DMS114 treated with DMSO at 0.1 percent for 48 hours (cell line): Measurements from ENCODE around the gene PRADC1.

Source experiments
- DNase-seq: peaks from one replicate; lab custom pipeline; 2025; ENCODE audit not compliant: unreplicated experiment; lab: John Stamatoyannopoulos, UW

Gene PRADC1

DNA sequence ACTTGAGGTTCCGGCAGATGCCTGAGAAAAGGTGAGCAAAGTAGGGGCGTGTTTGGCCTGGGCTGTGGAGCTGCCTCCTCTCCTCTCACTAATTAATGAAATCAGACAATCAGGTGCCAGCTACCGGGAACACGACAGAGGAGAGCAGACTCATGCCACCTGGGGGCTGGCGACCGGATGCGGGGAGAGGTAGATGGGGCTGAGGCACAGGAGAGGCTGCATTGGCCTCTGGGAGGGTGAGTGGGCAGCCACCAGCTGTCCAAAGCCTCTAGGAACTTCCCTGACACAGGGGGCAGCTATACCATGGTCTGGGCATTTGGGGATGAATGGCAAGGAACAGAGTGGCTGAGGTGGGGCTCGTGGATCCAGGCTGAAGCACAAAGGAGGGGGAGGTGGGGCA is 26.2 kb upstream of the PRADC1 start:
- no peak for DNase-seq

DNA sequence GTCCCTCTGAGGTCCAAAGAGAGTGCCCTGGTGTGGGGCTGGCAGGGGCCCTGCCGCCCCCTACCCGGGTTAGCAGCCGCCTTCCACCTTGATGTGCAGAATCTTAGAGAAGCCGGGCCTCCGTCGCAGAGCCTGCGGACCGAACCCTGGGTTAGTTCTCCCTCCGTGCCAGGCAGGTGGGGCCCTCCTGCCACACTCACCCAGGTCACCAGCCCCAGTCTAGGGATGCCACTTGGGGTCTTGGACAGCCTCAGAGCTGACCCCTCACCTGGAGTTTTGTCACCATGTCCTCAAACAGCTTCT is 25.8 kb upstream of the PRADC1 start:
- DNase-seq, result no peak

DNA sequence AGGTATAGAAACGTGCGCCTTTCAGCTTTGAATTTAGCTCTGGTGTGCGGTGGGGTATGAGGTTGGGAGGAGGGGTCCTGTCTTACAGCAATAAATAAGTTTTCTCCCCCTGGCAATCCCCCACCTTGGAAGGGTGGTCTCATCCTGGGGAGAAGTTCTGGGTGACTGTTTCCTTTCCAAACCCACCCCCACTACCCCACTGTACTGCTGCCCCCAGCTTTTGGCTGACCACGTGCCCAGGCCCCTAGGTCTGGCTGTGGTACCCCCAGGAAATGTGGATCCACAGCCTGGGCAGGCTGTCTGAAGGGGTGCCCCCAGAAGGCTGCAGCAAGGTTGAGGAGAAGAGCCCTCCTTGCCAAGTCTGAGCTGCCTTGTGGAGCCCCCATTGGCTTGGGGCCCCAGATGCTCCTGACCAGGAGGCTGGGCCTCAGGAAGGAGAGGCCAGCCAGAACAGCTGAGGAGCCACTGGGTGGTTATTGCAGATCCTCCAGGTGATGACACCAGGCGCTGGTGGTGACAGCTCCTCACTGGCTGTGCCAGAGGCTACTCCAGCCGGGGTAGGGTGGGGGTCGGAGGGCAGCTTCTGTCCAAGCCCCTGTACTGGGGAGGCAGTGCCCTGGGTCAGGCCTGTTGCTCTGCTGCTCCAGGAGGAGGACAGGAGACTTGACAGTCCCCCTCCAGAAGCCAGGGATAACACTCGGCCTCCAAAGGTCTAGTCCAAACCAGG is 25.3 kb upstream of the PRADC1 start:
- no peak for DNase-seq

DNA sequence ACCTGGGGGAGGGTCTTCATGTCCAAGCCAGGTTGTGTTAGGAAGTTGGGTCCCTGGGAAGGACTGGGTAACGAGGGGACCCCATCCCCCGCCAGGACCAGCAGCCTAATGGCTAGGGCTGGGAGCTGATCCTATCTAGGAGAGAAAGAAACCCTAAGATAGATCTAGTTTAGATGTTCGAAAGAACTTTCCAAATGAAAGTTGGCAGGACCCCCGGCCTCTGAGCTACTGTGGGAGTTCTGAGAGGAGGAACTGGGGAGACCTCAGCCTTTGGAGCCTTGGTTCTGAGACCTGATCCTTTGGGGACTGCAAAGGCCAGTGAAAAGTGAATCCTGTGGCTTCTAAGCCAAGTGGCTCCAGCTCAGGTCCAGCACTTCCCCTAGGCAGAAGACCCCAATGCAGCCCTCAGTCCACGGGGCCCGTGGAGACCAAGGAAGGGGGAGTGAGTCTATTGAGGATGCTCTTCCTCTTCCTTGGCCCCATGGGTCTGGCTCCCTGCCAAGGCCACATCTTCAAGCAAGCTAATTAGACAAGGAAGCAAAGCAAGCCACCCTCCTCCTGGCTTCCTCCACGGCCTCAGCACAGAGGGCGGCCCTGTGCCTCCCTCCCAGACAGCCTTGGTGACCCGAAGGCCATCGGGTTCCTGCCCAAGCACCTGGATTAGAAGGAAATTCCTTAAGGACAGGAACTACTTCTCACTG is 24.5 kb upstream of the PRADC1 start:
- no peak for DNase-seq

DNA sequence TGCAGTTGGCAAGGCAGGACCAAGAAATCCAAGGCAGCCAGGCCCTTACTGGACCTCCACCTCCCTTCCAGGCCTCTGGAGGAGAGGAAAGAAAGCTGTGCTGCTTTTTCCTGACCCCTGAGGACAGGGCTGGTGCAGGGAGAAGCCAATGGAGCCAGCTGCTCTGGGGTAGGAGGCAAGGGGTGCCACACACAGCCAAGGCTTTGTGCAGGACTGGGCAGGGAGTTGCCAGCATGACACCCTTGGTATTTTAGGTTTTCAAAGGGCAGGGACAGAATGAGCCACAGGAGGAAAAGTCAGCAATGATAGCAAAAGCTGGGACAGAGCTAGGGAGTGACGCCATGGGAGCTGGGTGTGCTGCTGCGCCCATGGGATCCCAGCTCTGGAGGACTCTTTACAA is 24.0 kb upstream of the PRADC1 start:
- DNase-seq, result no peak

DNA sequence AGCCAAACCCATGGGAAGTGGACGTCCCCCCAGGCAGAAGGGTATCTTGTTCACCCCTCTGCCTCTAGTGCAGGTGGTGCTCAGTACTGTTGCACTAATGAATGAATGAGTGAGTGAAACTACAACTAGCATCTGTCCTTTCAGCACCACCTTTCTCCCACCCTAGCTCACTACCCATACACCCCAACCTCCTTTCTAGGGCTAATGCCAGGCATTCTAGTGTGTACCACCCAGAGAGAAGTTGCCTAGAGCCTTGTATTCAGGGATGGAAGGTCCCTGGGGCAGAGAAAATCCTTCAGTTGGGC is 23.5 kb upstream of the PRADC1 start:
- DNase-seq, result no peak

DNA sequence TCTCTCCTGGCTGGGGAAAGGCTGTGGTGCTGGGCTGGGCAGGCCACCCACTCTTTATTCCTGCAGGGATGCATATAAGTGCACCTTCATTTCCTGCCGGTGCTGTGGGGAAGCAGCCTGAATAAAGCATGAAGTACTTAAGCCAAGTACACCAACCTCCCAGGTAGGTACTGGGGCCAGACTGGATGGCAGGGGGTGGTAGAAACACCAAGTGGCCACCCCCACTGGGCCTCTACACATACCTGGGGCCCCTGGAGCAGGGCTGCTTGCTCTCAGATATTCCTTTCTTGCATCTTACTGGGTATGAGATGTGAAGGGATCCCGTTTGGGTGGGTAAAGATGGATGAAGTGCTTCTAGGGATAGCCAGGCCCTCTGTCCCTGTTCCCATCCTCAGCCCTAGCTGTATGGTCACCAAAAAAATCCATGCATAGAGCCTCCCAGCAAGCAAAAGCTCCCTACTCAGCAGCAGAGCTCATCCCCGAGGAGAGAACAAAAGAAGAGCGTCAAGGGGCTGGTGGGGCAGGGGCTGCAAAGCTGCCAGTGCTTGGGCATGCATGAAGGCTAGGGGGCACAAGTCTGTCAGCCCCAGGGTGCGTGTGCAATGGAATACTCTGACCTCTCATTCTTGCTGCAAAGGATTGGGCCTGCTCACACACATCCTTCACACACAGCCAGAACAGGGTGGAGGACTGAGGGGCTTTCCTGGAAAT is 23.0 kb upstream of the PRADC1 start:
- DNase-seq, result no peak

DNA sequence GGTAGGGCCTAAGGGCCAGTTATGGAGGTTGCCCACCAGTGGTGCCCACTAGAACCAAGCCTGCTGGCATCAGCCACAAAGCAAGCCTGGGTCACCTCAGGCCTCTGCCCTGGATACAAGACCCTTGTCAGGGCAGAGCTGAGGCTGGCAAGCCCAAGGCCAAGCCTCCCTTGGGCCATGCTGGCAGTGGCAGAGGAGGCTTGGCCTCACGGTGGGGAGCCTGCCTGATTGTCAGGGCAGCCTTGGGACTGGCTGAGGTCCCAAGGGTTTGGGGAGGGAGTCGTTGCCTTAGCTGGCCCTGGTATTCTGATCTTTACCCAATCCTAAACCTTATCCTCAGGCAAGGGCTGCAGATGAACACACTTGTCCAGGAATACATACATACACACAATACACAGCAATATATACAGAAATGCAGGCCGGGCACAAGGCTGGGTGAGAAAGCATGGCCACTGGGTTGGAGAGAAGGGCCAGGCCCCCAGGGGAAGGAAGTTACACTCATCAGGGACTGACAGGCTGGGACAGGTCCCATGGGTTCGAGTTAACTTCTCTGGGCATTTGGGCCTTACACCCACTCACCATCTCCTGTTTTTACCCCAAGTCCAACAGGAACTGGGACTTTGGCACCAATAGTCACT is 22.1 kb upstream of the PRADC1 start:
- no peak for DNase-seq

DNA sequence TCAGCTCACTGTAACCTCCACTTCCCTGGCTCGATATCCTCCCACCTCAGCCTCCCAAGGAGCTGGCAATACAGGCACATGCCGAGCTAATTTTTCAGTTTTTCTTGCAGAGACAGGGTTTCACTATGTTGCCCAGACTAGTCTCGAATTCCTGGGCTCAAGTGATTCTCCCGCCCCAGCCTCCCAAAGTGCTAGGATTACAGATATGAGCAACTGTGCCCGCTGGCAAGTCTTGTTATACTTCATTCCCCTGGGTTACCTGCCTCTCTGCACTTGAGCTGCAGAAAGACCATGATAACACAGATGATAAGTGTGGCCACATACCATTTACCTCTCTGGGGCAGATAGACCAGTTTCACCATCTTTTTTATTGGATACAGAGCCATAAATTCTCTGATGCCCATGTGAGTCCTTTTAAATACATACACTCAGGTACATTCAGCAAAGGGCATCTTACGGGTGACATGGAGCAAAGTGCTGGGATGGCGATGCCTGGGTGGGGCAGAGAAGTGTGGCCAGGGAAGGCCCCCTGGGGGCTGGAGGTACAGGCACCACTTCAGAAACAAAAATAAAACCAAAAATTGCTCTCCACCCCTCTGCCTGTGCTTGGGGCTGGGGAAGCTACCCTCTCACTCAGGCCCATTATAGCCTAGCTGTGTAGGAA is 21.4 kb upstream of the PRADC1 start:
- no peak for DNase-seq

DNA sequence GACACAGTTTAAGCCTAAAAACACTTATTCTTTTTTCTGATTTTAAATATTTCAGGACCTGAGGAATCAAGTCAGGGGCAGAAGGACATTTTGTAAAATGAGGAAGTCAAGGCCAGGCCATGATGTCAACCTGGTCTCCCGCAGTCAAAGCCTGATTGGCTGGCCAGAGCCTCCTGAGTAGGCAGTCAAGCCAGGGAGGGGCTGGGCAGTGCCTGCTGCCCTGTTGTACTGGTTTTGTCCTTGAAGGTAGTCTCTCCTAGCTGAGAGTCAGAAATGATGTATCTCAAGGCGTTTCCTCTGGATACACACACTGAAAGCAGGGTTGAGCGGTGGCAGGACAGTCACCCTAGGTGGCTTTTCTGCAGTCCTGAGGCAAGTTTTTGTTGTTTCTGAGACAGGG is 20.9 kb upstream of the PRADC1 start:
- no peak for DNase-seq

DNA sequence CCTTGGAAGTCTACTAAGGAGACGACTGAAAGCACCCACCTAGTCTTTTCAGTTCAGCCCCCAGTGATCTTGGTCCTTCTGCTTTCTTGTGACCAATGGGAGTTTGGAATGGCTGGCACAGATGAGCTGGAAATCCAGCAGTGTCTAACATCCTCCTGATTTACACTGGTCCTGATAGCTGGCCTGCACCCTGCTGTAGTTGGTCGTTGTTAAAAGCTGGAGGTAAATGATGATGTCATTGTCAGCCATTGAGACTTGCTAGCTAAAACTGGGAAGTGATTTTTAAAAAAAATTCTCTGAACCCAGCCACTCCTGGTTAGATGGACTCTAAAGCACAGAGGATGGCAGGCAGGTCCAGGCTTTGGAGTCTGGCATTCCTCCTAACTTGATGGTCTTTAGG is 20.4 kb upstream of the PRADC1 start:
- no peak for DNase-seq

DNA sequence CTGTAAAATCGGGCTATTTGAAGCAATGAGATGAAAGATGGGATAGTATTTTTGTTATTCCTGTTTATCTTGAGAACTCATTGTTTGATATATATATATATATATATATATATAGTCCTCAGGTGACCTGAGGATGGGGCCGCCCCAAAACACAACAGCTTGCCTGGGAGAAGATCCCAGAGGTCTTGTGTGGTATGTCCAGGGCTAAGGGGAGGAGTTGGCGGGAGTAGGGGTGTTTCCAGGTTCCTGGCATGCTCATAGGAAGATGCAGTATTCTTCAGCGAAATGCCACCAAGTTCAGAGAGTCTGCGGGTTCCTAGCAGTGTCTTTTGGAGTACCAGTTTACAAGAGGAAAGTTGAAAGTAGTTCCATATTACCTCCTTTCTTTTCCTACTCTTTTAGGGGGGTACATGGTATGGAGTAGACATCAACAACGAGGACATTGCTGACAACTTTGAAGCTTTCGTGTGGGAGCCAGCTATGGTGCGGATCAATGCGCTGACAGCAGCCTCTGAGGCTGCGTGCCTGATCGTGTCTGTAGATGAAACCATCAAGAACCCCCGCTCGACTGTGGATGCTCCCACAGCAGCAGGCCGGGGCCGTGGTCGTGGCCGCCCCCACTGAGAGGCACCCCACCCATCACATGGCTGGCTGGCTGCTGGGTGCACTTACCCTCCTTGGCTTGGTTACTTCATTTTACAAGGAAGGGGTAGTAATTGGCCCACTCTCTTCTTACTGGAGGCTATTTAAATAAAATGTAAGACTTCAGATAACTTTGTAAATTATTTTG is 19.4 kb upstream of the PRADC1 start:
- DNase-seq, result no peak

DNA sequence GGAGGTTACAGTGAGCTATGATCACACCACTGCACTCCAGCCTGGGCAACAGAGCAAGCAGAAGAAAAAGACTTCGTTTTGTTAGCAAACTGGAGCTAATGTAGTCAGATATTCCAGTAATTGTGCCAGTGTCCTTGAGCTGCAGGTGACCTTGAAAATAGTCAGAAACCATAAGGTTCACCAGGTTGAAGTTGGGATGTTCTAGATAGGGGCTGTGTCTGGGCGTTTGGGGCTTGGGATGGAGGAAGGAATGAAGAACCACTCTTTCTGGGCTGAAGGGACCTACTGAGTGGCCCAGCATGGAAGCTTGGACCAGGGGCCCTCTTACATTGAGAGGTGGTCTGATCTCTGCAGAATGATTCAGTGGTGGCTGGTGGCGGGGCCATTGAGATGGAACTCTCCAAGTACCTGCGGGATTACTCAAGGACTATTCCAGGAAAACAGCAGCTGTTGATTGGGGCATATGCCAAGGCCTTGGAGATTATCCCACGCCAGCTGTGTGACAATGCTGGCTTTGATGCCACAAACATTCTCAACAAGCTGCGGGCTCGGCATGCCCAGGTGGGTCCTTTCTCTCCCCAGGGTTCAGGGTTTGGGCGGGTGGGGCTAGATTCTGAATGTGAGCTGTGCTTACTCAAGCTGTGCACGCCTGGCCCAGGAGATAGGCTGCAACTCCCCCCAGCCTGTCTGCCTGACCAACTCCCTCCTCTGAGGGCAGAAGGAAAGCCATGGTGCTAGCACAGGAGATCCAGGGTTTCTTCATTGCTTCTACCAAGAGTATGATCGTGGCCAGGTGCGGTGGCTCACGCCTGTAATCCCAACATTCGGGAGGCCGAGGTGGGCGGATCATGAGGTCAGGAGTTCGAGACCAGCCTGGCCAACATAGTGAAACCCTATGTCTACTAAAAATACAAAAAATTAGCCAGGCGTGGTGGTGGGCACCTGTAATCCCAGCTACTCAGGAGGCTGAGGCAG is 18.1 kb upstream of the PRADC1 start:
- no peak for DNase-seq

DNA sequence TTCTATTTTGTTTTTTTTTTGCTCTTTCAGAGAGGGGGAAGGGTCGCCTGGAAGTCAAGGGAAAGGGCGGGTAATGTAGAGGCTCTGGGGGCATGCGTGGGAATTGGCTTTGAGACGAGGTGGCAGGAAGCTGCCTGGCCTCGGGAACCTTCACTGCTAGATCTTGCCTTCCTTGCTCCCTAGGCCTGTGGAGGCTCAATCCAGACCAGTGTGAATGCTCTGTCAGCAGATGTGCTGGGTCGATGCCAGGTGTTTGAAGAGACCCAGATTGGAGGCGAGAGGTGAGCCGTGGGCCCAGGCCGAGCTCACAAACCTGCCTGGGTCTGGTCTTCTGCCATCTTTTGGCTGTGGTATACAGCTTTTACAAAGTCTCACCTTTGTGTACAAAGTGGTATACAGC is 16.6 kb upstream of the PRADC1 start:
- no peak for DNase-seq

DNA sequence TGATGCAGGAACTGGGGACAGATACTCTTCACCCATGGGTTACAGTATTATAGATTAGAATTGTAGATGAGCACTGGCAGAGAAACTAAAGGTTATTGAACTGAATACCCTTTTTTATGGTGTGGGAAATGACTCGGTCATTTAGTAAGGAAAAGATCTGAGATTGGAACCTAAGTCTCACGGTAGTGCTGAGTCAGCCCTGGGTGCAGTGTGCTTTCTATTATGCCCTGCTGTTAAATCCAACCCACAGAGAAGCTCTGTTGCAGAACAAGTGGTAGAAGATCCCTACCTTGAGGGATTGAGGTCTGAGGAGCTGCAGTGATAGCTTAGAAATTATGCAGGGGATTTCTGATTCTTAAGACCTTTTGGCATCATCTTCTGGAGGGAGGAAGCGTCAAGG is 13.8 kb upstream of the PRADC1 start:
- no peak for DNase-seq

DNA sequence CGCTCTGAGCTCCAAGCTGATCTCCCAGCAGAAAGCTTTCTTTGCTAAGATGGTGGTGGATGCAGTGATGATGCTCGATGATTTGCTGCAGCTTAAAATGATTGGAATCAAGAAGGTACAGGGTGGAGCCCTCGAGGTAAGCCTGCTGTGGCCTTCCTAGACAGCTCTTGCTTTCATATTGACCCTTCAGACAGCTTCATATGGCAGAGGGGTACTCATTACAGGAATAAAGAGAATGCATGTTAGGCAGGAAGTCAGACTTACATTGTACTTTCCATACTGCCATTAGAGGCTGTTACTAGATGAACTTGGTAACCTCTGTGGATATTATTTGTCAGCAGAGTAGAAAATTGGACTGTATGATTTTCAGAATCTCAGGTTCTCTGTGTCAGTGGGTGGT is 11.5 kb upstream of the PRADC1 start:
- DNase-seq, result no peak

DNA sequence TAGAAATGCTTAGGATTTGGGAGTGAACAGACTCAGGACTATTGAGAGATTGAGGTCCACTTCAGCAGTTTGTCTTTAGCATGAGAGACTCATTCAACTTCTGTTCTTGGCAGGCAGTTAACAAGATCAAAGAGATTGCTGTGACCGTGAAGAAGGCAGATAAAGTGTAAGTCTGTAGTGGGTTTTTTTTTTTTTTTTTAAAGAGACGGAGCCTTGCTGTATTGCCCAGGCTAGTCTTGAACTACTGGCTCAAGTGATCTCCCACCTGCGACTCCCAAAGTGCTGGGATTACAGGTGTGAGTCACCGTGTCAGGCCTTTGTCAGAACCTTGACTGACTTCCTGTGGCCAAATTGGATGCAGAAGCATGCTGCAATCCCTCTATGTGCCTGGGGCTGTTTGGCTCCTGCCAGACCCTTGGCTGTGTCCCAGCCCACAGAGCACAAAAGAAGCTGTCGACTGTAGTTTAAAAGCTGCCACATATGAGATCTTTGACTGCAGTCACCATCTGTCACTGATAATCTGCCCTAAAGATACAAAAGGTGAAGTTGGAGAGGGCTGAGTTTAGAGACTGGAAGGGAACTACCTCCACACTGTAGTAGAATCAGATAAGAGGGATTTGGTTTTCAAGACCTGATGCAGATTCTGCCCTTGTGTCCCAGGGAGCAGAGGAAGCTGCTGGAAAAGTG is 11.0 kb upstream of the PRADC1 start:
- no peak for DNase-seq

DNA sequence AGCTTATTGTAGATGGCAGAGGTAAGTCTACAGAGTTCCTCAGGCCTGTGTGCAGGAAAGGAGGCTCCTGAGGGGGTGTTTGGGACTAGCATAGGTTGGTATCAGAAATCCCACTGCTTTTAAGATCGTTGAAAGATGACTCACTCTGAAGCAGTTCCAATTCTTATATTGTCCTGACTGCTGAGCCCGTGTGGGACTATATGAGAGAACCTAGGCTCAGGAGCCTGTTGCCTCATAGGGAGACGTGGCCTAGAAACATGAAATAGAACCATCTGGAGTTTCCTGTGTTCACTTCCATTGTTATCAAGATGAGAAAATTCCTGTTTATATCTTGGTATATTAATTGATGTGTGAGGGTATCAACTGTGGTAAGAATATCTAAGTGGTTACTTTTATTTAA is 6.7 kb upstream of the PRADC1 start:
- DNase-seq, result no peak

DNA sequence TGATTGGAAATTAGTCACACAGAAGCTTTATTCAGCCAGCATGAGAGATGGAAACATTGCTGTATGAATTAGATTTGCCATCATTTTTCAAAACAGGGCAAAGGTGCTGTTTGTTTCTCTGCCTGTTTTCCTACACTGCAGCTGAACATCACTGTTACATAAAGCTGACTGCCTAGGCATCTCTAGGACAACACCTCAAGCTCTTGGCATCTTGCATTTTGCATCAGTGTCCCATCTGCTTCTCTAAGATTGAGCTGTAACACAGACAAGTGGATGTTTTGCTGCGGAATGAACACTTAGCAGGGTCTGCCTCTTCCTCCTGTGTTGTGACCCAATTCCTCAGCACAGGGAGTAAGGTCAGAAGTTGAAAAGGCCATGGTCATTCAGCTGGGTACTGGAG is 5.9 kb upstream of the PRADC1 start:
- DNase-seq, result no peak
